Measurements from ENCODE around the gene PSME1. TPM values are rescaled to one million over a fixed set of nuclear protein-coding genes. Genes with fewer than 3 reads are reported as not detected.
A peak's percentile ranks its signal among the peaks of the same experiment; 100 is the strongest.

Gene PSME1
- total and polyA plus RNA-seq, 2 of the 13 experiments (the other 11 are each of a cell fraction or from before 2014, with no cell fraction given), result 159 to 608 TPM

- TF ChIP-seq ZNF513 (CRISPR knock-in tag; conservative IDR thresholded peaks at IDR 0.05) (no peak), ZZZ3 (CRISPR knock-in tag; IDR thresholded peaks at IDR 0.05; ENCODE audit: borderline replicate concordance) (no peak), ZNF275 (CRISPR knock-in tag; IDR thresholded peaks at IDR 0.05; ENCODE audit: borderline replicate concordance) (no peak), ZGPAT (CRISPR knock-in tag; IDR thresholded peaks at IDR 0.05) (peak; percentile 26; the same call in 1 of the 2 replicates), ZNF556 (CRISPR knock-in tag; IDR thresholded peaks at IDR 0.05; ENCODE audit: borderline replicate concordance) (no peak), ZNF142 (CRISPR knock-in tag; IDR thresholded peaks at IDR 0.05) (0 out of 2 replicates have a peak, but pooled peaks have one; percentile 25), POLR2G (IDR thresholded peaks at IDR 0.05; ENCODE audit: low read depth, low read length) (0 out of 2 replicates have a peak, but pooled peaks have one; percentile 12), NR2C2 (CRISPR knock-in tag; IDR thresholded peaks at IDR 0.05; ENCODE audit: borderline replicate concordance) (no peak), ZNF710 (CRISPR knock-in tag; IDR thresholded peaks at IDR 0.05; ENCODE audit: borderline replicate concordance) (0 out of 2 replicates have a peak, but pooled peaks have one; percentile 16), ZNF629 (CRISPR knock-in tag; conservative IDR thresholded peaks at IDR 0.05) (no peak), PHF8 (CRISPR knock-in tag; IDR thresholded peaks at IDR 0.05) (no peak), DNMT1 (CRISPR knock-in tag; IDR thresholded peaks at IDR 0.05) (peak; percentile 73; the same call in 1 of the 2 replicates), PAF1 (CRISPR knock-in tag; IDR thresholded peaks at IDR 0.05) (peak; percentile 14; the same call in 1 of the 2 replicates), HHEX (CRISPR knock-in tag; IDR thresholded peaks at IDR 0.05) (no peak), NFE2L2 (IDR thresholded peaks at IDR 0.05; ENCODE audit: low read length) (no peak), CENPT (CRISPR knock-in tag; IDR thresholded peaks at IDR 0.05; ENCODE audit: low read depth) (no peak), ZNF781 (CRISPR knock-in tag; IDR thresholded peaks at IDR 0.05; ENCODE audit: borderline replicate concordance, not compliant biosample characterization) (peak; percentile 31)
Measured at GRCh38 chr14:24100982-24101494, 35.0 kb upstream of the PSME1 start (continued).

All from HepG2 (cell line).